Mesothelial cell of epicardium (in vitro differentiated cells): ENCODE measurements around the gene KRT25. TPM values are rescaled to one million over a fixed set of nuclear protein-coding genes. Genes with fewer than 3 reads are reported as not detected.

Source experiments
- DNase-seq, 2 experiments: peaks; one replicate each; pipeline ENCODE4 v3.0.0; 2021; ENCODE audit warnings: low spot score in 2 of 2; ENCODE audit not compliant: unreplicated experiment in 2 of 2
- H3K27ac Mint-ChIP-seq: 2 replicates; pipeline ENCODE4 v1.8.0; 2021; ENCODE audit warnings: mixed read lengths
- H3K27me3 Mint-ChIP-seq: 2 replicates; pipeline ENCODE4 v1.8.0; 2021; ENCODE audit warnings: low read depth, mixed read lengths
- H3K36me3 Mint-ChIP-seq: 2 replicates; pipeline ENCODE4 v1.8.0; 2021; ENCODE audit warnings: mixed read lengths
- H3K4me1 Mint-ChIP-seq: 2 replicates; pipeline ENCODE4 v1.8.0; 2021; ENCODE audit warnings: mixed read lengths
- H3K4me3 Mint-ChIP-seq: 2 replicates; pipeline ENCODE4 v1.8.0; 2021; ENCODE audit warnings: mild to moderate bottlenecking, moderate library complexity, mixed read lengths
- H3K9me3 Mint-ChIP-seq: 2 replicates; pipeline ENCODE4 v1.8.0; 2021; ENCODE audit warnings: mixed read lengths
- total RNA-seq: library from RNA; stranded (reverse); gene quantifications from 3 replicates; pipeline ENCODE4 v1.2.1, GENCODE V29; 2021
- TF ChIP-seq, protein P1 (sequence below): fragments of 200-600 bp; sonication (generic); IDR thresholded peaks from one replicate; pipeline ENCODE4 v1.5.0; 2021; ENCODE audit warnings: antibody characterized with exemption; ENCODE audit not compliant: unreplicated experiment

KRT25 gene
- total RNA-seq, 1 donor from 2014 or later = not detected

DNA sequence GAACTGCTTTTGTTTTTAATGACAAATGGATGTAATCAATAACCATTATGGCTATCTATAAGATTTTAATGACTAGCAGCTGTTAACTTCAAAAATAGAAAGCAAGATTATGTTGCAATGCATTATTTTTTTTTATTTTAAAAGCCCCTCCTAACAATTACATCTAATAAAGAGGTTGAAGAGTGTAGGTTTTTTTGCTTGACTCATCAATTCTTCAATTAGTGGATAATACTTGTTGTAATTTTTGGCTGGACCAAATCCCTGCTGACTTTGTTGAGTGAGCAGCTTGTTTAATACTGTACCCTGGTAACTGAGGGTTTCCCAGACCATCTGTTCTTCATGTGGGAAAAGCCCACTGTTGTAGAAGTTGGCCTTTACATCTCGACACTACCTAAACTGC is 24.2 kb downstream of the KRT25 start:
- Mint-ChIP-seq H3K4me1 (no peaks in the 10 kb centered on the region), H3K27me3 (peaks cover 65% of the 10 kb centered on the region), H3K4me3 (no peak overlapping the region), H3K9me3 (no peaks in the 10 kb centered on the region), H3K36me3 (no peaks in the 10 kb centered on the region), H3K27ac (no peak overlapping the region)
- no peak for DNase-seq
- TF ChIP-seq, protein P1, sequence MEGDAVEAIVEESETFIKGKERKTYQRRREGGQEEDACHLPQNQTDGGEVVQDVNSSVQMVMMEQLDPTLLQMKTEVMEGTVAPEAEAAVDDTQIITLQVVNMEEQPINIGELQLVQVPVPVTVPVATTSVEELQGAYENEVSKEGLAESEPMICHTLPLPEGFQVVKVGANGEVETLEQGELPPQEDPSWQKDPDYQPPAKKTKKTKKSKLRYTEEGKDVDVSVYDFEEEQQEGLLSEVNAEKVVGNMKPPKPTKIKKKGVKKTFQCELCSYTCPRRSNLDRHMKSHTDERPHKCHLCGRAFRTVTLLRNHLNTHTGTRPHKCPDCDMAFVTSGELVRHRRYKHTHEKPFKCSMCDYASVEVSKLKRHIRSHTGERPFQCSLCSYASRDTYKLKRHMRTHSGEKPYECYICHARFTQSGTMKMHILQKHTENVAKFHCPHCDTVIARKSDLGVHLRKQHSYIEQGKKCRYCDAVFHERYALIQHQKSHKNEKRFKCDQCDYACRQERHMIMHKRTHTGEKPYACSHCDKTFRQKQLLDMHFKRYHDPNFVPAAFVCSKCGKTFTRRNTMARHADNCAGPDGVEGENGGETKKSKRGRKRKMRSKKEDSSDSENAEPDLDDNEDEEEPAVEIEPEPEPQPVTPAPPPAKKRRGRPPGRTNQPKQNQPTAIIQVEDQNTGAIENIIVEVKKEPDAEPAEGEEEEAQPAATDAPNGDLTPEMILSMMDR = no peak

DNA sequence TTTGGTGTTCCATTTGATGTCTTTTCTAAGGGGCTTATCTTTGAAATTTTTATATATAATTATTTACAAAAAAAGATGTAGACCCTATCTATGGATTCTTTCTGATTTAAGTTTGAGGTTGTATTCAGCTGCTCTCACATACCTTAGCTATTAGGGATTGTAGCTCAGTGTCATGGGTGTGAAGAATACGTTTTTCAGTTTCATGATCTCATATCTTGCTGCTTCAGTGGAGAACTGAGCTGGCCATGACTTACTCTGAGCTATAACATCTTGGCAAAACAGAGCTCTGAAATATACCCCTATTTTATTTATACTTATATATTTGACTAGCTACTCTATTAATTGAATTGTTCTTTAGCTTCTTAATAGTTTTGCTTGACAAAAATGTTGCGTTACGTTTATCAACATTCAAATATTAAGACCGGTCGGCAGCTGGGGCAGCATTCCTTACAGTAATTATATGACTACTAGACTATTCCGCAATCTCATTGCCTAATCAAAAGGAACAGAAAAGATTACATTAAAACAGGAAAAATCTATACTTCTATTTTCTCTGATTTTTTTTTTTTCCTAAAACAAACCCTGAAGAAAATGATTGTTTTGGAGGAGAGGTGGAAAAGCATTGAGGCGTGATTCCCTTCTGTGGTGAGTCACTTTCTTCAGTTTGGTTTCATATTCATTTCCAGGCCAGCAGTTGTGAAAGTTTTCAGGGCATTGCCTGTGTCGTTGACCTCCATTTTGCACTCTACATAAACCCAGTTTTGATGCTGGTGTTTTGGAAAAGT is 27.5 kb downstream of the KRT25 start:
- no peaks in the 10 kb centered on the region for H3K36me3 Mint-ChIP-seq
- no peak overlapping the region for H3K27ac Mint-ChIP-seq
- H3K27me3 Mint-ChIP-seq = peaks cover 57% of the 10 kb centered on the region
- H3K9me3 Mint-ChIP-seq = no peaks in the 10 kb centered on the region
- TF ChIP-seq, protein P1 = no peak
- DNase-seq = no peak
- no peak overlapping the region for H3K4me3 Mint-ChIP-seq
- no peaks in the 10 kb centered on the region for H3K4me1 Mint-ChIP-seq

DNA sequence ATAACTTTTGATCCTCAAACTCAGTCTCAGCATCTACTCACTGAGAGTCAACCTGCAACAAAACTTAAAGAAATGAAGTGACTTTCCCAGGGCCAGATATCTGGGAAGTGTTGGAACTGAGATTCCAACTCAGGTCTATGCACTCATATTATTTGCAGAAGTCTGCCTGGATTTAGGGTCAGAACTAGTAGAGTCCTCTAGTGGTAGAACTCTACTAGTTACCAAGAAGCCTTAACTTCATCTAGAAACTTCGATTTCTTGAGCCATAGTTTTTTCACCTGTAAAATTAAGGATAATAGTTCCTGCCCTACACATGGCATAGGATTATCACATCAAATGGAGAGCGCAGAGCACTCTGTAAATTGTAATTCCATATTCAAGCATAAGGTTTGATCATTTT is 28.2 kb downstream of the KRT25 start:
- Mint-ChIP-seq H3K9me3 (no peaks in the 10 kb centered on the region), H3K4me3 (no peak overlapping the region), H3K36me3 (no peaks in the 10 kb centered on the region), H3K27me3 (peaks cover 51% of the 10 kb centered on the region), H3K4me1 (peaks cover 4% of the 10 kb centered on the region), H3K27ac (no peak overlapping the region)
- TF ChIP-seq, protein P1 = no peak
- no peak for DNase-seq

DNA sequence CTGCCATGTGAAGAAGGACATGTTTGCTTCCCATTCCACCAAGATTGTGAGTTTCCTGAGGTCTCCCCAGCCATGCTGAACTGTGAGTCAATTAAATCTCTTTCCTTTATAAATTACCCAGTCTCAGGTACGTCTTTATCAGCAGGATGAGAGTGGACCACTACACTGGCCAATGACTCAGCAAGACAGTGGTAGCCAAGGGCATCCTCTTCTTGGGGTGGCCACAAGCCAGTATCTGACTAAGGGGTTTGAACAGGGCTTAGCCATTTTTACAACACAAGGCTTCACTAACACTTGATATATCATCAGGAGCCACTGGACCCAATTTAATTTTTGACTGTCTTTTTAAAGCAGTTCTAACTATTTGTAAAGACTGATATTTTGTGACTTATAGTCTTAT is 30.5 kb downstream of the KRT25 start:
- no peak for DNase-seq
- Mint-ChIP-seq H3K4me3 (no peak overlapping the region), H3K27me3 (peaks cover 35% of the 10 kb centered on the region), H3K9me3 (no peaks in the 10 kb centered on the region), H3K27ac (no peak overlapping the region), H3K4me1 (peaks cover 9% of the 10 kb centered on the region), H3K36me3 (no peaks in the 10 kb centered on the region)
- TF ChIP-seq, protein P1 = no peak

DNA sequence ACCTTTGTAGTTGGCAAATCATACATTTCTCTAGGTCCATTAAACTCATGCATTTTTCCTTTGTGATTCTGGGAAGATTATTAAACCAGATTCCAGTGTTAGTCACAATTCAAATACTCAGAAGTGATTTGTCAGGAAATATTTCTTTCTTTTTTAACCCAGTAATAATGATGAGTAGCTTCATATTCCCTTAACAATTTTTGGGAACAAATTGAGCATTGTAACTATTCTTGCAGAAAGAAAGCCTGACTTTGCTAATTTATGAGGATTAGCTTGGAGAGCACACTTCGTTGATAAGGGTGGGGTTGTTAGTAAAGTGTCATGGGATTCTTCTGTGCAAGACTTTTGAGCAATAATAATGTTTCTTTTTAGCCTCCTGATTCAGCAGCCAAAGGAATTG is 32.9 kb downstream of the KRT25 start:
- no peak for DNase-seq
- H3K27me3 Mint-ChIP-seq = peaks cover 24% of the 10 kb centered on the region
- TF ChIP-seq, protein P1 = no peak
- H3K4me1 Mint-ChIP-seq = peaks cover 13% of the 10 kb centered on the region
- H3K4me3 Mint-ChIP-seq = no peak overlapping the region
- no peak overlapping the region for H3K27ac Mint-ChIP-seq
- H3K36me3 Mint-ChIP-seq = no peaks in the 10 kb centered on the region
- no peaks in the 10 kb centered on the region for H3K9me3 Mint-ChIP-seq

DNA sequence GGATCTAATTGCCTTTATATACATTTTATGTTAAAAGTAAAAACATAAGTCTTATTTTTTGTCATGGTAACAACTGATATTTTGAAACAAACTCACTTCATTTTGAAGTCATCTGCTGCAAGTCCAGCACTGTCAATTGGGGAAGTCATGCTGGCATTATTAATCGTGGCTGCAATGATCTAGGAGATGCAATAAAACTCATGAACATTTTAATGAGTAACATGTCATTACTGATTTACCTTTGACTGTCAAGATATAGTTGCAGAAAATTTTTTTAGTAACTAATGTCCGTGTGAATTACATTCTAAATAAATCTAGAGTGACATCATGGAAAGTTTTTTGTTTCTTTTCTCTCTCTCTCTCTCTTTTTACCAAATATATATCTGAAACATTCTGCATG is 34.2 kb downstream of the KRT25 start:
- H3K27ac Mint-ChIP-seq = no peak overlapping the region
- H3K27me3 Mint-ChIP-seq = peaks cover 18% of the 10 kb centered on the region
- TF ChIP-seq, protein P1 = no peak
- DNase-seq = no peak
- peaks cover 4% of the 10 kb centered on the region for H3K9me3 Mint-ChIP-seq
- no peaks in the 10 kb centered on the region for H3K36me3 Mint-ChIP-seq
- H3K4me1 Mint-ChIP-seq = peaks cover 13% of the 10 kb centered on the region
- no peak overlapping the region for H3K4me3 Mint-ChIP-seq
